K562 (cell line): ENCODE measurements around the gene ANXA3. TPM values are rescaled to one million over a fixed set of nuclear protein-coding genes. Genes with fewer than 3 reads are reported as not detected.

Experiments used
- CAMTA2 ChIP-seq: fragments of 250-450 bp; sonication (Bioruptor Pico); conservative IDR thresholded peaks from 2 replicates; pipeline ENCODE4 v1.5.1; 2022
- FOSL1 ChIP-seq: fragments of 200-800 bp; sonication (Bioruptor generic); conservative IDR thresholded peaks from 2 replicates; pipeline ENCODE4 v1.6.1; 2016; ENCODE audit warnings: missing genetic modification characterization, missing compliant biosample characterization
- HIVEP1 ChIP-seq: fragments of 250-450 bp; sonication (Bioruptor Pico); IDR thresholded peaks from 2 replicates; pipeline ENCODE4 v1.4.0; 2020; ENCODE audit warnings: mild to moderate bottlenecking
- HNRNPLL ChIP-seq: fragments of 200-400 bp; formaldehyde crosslinking; IDR thresholded peaks from 2 replicates; pipeline ENCODE4 v1.6.1; 2017; ENCODE audit warnings: low read length, low read depth, mild to moderate bottlenecking; ENCODE audit not compliant: poor library complexity, severe bottlenecking
- JUN ChIP-seq, 2 experiments: sonication (generic) in 1 of 2; formaldehyde crosslinking in 1 of 2; IDR thresholded peaks; 2 replicates each; pipeline versions ENCODE4 v1.6.1 to v1.8.0; 2012 to 2022; ENCODE audit warnings: borderline replicate concordance in 2 of 2, mild to moderate bottlenecking in 2 of 2, improper control_type of control experiment in 1 of 2, low read depth in 1 of 2, low read length in 1 of 2, missing genetic modification reagents in 1 of 2
- L3MBTL2 ChIP-seq: fragments of 450-650 bp; IDR thresholded peaks from 2 replicates; pipeline ENCODE4 v1.6.1; 2016; ENCODE audit warnings: mild to moderate bottlenecking, moderate library complexity
- PATZ1 ChIP-seq: fragments of 250-450 bp; sonication (Bioruptor Pico); IDR thresholded peaks from 2 replicates; pipeline ENCODE4 v1.5.0; 2020; ENCODE audit warnings: mild to moderate bottlenecking, borderline replicate concordance
- POLR2A ChIP-seq: fragments of 450-650 bp; conservative IDR thresholded peaks from 2 replicates; pipeline ENCODE4 v1.6.1; 2016
- PURB ChIP-seq: sonication (generic); formaldehyde crosslinking; IDR thresholded peaks from 2 replicates; pipeline ENCODE4 v1.9.0; 2021; ENCODE audit warnings: low read depth, mild to moderate bottlenecking, missing genetic modification reagents
- RBFOX2 ChIP-seq: fragments of 200-400 bp; formaldehyde crosslinking; IDR thresholded peaks from 2 replicates; pipeline ENCODE4 v1.6.1; 2017; ENCODE audit warnings: low read depth, mild to moderate bottlenecking, low read length, moderate library complexity
- SFPQ ChIP-seq: fragments of 200-400 bp; formaldehyde crosslinking; IDR thresholded peaks from 2 replicates; pipeline ENCODE4 v1.6.1; 2017; ENCODE audit warnings: mild to moderate bottlenecking, low read depth, low read length, moderate library complexity
- SIRT6 ChIP-seq: IDR thresholded peaks from one replicate; pipeline ENCODE4 v1.6.1; 2012; ENCODE audit warnings: low read depth, mild to moderate bottlenecking, control low read depth, inconsistent platforms, low read length, moderate library complexity
- SP2 ChIP-seq: IDR thresholded peaks from 2 replicates; pipeline ENCODE4 v1.6.1; 2011; ENCODE audit warnings: mild to moderate bottlenecking, low read depth, low read length, moderate library complexity; ENCODE audit not compliant: poor library complexity, severe bottlenecking; ENCODE audit errors: extremely low read depth
- ZKSCAN1 ChIP-seq: fragments of 150-350 bp; IDR thresholded peaks from 2 replicates; pipeline ENCODE4 v1.6.1; 2016; ENCODE audit warnings: low read depth, low read length
- ZNF133 ChIP-seq: fragments of 250-450 bp; sonication (Bioruptor Pico); IDR thresholded peaks from 2 replicates; pipeline ENCODE4 v1.4.0; 2020; ENCODE audit warnings: mild to moderate bottlenecking
- ZNF830 ChIP-seq: fragments of 250-450 bp; sonication (Bioruptor Pico); IDR thresholded peaks from 2 replicates; pipeline ENCODE4 v1.5.0; 2021; ENCODE audit warnings: mild to moderate bottlenecking
- polyA plus RNA-seq, 8 experiments: library from polyadenylated mRNA; depleted of rRNA in 4 of 8; stranded (reverse) in 5 of 8; unstranded in 3 of 8; fragments of >200 nt; fragmentation: Nextera tagmentation in 2 of 8; fragmentation: Illumina TruSeq in 1 of 8; extraction: Ambion mirVana in 2 of 8; extraction: Trizol in 1 of 8; gene quantifications; 2 replicates each; pipeline versions ENCODE4 v1.2.1 to v1.2.3, GENCODE V29; 2011 to 2014; ENCODE audit warnings: inconsistent platforms in 1 of 8, missing spikeins in 1 of 8
- total RNA-seq, 7 experiments: library from RNA; depleted of rRNA in 6 of 7; stranded (reverse); fragments of >200 nt in 6 of 7; fragmentation: Illumina TruSeq in 2 of 7; extraction: Trizol in 2 of 7; gene quantifications; 2 replicates each; pipeline versions ENCODE4 v1.2.1 to v1.2.3, GENCODE V29; 2011 to 2021; ENCODE audit warnings: low replicate concordance in 1 of 7
- TF ChIP-seq, protein P1 (sequence below): fragments of 200-800 bp; sonication (Bioruptor generic); IDR thresholded peaks from 2 replicates; pipeline ENCODE4 v1.6.1; 2017; ENCODE audit warnings: missing genetic modification characterization, missing compliant biosample characterization
- TF ChIP-seq, protein P2 (sequence below): sonication (generic); IDR thresholded peaks from 2 replicates; pipeline ENCODE4 v1.6.1; 2016
- TF ChIP-seq, protein P3 (sequence below), 3 experiments: fragments of 200-800 bp in 1 of 3; sonication (Bioruptor generic) in 1 of 3; sonication (generic) in 1 of 3; formaldehyde crosslinking in 1 of 3; IDR thresholded peaks; 2 replicates each; pipeline versions ENCODE4 v1.6.1 to v1.8.0; 2016 to 2022; ENCODE audit warnings: mild to moderate bottlenecking in 2 of 3, missing compliant biosample characterization in 2 of 3, missing genetic modification characterization in 2 of 3, missing genetic modification reagents in 1 of 3

ANXA3 gene
- total and polyA plus RNA-seq, 9 of the 15 experiments (the other 6 are each of a cell fraction or from before 2014, with no cell fraction given): 6.3 to 15.5 (median 9.8) TPM

DNA sequence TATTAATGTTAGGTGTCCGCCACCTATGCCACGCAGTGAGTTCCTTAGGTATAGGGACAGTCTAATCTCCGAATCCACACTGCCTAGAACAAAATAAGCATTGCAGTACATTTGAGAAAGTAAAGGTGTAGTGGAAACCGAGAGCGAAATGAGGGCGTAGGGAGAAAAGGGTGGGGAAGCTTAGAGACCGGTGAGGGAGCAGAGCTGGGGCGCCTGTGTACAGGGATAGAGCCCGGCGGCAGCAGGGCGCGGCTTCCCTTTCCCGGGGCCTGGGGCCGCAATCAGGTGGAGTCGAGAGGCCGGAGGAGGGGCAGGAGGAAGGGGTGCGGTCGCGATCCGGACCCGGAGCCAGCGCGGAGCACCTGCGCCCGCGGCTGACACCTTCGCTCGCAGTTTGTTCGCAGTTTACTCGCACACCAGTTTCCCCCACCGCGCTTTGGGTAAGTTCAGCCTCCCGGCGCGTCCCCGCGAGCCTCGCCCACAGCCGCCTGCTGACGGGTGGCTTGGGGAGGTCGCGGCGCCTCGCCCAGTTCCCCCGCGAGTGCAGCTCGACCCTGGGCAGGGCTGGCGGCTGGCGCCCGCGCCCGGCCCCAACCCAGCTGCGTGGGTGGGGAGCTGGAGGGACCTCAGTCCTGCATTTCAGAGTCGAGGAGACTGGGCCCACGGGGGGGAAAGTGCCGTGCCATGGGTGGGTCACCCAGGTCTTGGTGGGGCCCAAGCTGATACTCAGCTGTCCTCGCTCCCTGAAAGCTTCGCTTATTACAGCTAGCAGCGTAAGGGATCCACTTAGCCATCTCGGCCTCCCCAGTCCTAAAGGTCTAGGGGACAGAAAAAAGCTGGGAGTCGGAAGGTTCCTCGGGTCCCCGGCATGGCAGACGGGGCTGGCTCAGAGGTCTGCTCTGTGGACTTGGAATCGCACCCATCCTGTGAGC is at the start of gene ANXA3 (continued):
- TF ChIP-seq PATZ1 (CRISPR knock-in tag): no peak
- no peak for TF ChIP-seq FOSL1 (tag)
- no peak for TF ChIP-seq PURB (CRISPR knock-in tag)
- TF ChIP-seq JUN (IDR thresholded peaks at IDR 0.05; ENCODE audit: borderline replicate concordance, low read depth, low read length): no peak
- no peak for TF ChIP-seq JUN (CRISPR knock-in tag; IDR thresholded peaks at IDR 0.05; ENCODE audit: borderline replicate concordance)
- no peak for TF ChIP-seq CAMTA2
- TF ChIP-seq, protein P1, sequence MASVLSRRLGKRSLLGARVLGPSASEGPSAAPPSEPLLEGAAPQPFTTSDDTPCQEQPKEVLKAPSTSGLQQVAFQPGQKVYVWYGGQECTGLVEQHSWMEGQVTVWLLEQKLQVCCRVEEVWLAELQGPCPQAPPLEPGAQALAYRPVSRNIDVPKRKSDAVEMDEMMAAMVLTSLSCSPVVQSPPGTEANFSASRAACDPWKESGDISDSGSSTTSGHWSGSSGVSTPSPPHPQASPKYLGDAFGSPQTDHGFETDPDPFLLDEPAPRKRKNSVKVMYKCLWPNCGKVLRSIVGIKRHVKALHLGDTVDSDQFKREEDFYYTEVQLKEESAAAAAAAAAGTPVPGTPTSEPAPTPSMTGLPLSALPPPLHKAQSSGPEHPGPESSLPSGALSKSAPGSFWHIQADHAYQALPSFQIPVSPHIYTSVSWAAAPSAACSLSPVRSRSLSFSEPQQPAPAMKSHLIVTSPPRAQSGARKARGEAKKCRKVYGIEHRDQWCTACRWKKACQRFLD (CRISPR knock-in tag): no peak
- TF ChIP-seq SFPQ: no peak
- TF ChIP-seq ZNF830 (CRISPR knock-in tag): no peak
- no peak for TF ChIP-seq HIVEP1 (CRISPR knock-in tag)
- no peak for TF ChIP-seq ZKSCAN1
- TF ChIP-seq SP2: no peak
- TF ChIP-seq, protein P2, sequence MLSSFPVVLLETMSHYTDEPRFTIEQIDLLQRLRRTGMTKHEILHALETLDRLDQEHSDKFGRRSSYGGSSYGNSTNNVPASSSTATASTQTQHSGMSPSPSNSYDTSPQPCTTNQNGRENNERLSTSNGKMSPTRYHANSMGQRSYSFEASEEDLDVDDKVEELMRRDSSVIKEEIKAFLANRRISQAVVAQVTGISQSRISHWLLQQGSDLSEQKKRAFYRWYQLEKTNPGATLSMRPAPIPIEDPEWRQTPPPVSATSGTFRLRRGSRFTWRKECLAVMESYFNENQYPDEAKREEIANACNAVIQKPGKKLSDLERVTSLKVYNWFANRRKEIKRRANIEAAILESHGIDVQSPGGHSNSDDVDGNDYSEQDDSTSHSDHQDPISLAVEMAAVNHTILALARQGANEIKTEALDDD: no peak
- TF ChIP-seq L3MBTL2: peak; percentile 50
- TF ChIP-seq POLR2A: no peak
- TF ChIP-seq, protein P3, sequence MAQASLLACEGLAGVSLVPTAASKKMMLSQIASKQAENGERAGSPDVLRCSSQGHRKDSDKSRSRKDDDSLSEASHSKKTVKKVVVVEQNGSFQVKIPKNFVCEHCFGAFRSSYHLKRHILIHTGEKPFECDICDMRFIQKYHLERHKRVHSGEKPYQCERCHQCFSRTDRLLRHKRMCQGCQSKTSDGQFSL (CRISPR knock-in tag; IDR thresholded peaks at IDR 0.05): no peak
- TF ChIP-seq, protein P3 (tag; IDR thresholded peaks at IDR 0.05): no peak
- peak; percentile 58; the same call in 1 of the 2 replicates for TF ChIP-seq RBFOX2
- TF ChIP-seq SIRT6: no peak
- TF ChIP-seq ZNF133 (CRISPR knock-in tag): no peak
- peak; percentile 23 for TF ChIP-seq HNRNPLL
